DND-41 (cell line): ENCODE results near the gene LDLRAP1.

ENCODE experiments used
- ATAC-seq: fragments of 200-7000 bp; cut with Tn5 transposase; 3 replicates; pipeline ENCODE4 v1.9.1; 2021; ENCODE audit warnings: low read depth; ENCODE audit not compliant: insufficient read depth
- DNase-seq: peaks from one replicate; pipeline ENCODE4 v3.0.0-alpha.2; 2020
- H2AFZ ChIP-seq: 2 replicates; pipeline ENCODE4 v1.6.0; 2012; ENCODE audit warnings: low read depth, low read length
- H3K27ac ChIP-seq: 2 replicates; pipeline ENCODE4 v1.5.1; 2012; ENCODE audit warnings: low read length, inconsistent platforms
- H3K27me3 ChIP-seq: fragments of 200-600 bp; sonication (generic); 2 replicates; pipeline ENCODE4 v1.6.0; 2012; ENCODE audit warnings: low read length, mild to moderate bottlenecking, inconsistent platforms; ENCODE audit not compliant: insufficient read depth, poor library complexity
- H3K36me3 ChIP-seq: 2 replicates; pipeline ENCODE4 v1.5.1; 2012; ENCODE audit warnings: low read length, inconsistent platforms; ENCODE audit not compliant: insufficient read depth
- H3K4me1 ChIP-seq: 2 replicates; pipeline ENCODE4 v1.5.1; 2012; ENCODE audit warnings: mild to moderate bottlenecking, low read length; ENCODE audit not compliant: insufficient read depth
- H3K4me2 ChIP-seq: 2 replicates; pipeline ENCODE4 v1.6.0; 2012; ENCODE audit warnings: mild to moderate bottlenecking, moderate library complexity, low read length, inconsistent platforms; ENCODE audit not compliant: insufficient read depth
- H3K4me3 ChIP-seq, 2 experiments: fragments of 200-600 bp in 1 of 2; shearing (Covaris generic) in 1 of 2; 2 replicates each; pipeline ENCODE4 v1.5.1; 2012 to 2016; ENCODE audit warnings: inconsistent platforms in 2 of 2, low read length in 2 of 2, mild to moderate bottlenecking in 2 of 2, low read depth in 1 of 2, moderate library complexity in 1 of 2
- H3K79me2 ChIP-seq: 2 replicates; pipeline ENCODE4 v1.6.0; 2012; ENCODE audit warnings: low read length, inconsistent platforms; ENCODE audit not compliant: insufficient read depth
- H3K9ac ChIP-seq: 2 replicates; pipeline ENCODE4 v1.6.0; 2012; ENCODE audit warnings: low read depth, mild to moderate bottlenecking, inconsistent platforms, low read length, moderate library complexity
- H3K9me3 ChIP-seq: 2 replicates; pipeline ENCODE4 v1.5.1; 2012; ENCODE audit warnings: low read length, moderate library complexity, mild to moderate bottlenecking, inconsistent platforms; ENCODE audit not compliant: insufficient read depth, severe bottlenecking
- H4K20me1 ChIP-seq: 2 replicates; pipeline ENCODE4 v1.6.0; 2012; ENCODE audit warnings: low read length; ENCODE audit not compliant: insufficient read depth
- EZH2 ChIP-seq: IDR thresholded peaks from 3 replicates; pipeline ENCODE4 v1.6.1; 2012; ENCODE audit warnings: borderline replicate concordance, low read depth, mild to moderate bottlenecking, moderate library complexity, low read length, inconsistent platforms; ENCODE audit not compliant: severe bottlenecking
- TF ChIP-seq, protein P1 (sequence below): IDR thresholded peaks from 2 replicates; pipeline ENCODE4 v1.5.1; 2012; ENCODE audit warnings: borderline replicate concordance, low read length, moderate library complexity, mild to moderate bottlenecking; ENCODE audit not compliant: poor library complexity, severe bottlenecking; ENCODE audit errors: extremely low read depth

LDLRAP1 gene

GRCh38 chr1:25616095-25616986 lies 72.9 kb downstream of the LDLRAP1 start, which contains the start of gene MAN1C1:
MAN1C1 (plus strand) TSS chr1:25616791; CDS start chr1:25617798, 1,007 bp downstream.
- DNase-seq (peak; percentile 79), ATAC-seq (peak; percentile 80)
- peak within 1 kb of the TSS; percentile 29 to 61; a peak in 3 of 4 replicates for H3K4me3 ChIP-seq
- peak within 1 kb of the TSS; percentile 58 for H3K9ac ChIP-seq
- H3K9me3 ChIP-seq = no peaks in the 10 kb centered on the region
- H3K27me3 ChIP-seq = peaks cover 65% of the 10 kb centered on the region
- TF ChIP-seq, protein P1, sequence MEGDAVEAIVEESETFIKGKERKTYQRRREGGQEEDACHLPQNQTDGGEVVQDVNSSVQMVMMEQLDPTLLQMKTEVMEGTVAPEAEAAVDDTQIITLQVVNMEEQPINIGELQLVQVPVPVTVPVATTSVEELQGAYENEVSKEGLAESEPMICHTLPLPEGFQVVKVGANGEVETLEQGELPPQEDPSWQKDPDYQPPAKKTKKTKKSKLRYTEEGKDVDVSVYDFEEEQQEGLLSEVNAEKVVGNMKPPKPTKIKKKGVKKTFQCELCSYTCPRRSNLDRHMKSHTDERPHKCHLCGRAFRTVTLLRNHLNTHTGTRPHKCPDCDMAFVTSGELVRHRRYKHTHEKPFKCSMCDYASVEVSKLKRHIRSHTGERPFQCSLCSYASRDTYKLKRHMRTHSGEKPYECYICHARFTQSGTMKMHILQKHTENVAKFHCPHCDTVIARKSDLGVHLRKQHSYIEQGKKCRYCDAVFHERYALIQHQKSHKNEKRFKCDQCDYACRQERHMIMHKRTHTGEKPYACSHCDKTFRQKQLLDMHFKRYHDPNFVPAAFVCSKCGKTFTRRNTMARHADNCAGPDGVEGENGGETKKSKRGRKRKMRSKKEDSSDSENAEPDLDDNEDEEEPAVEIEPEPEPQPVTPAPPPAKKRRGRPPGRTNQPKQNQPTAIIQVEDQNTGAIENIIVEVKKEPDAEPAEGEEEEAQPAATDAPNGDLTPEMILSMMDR = no peak
- peak; percentile 47 for TF ChIP-seq EZH2
- peaks cover 16% of the 10 kb centered on the region for H4K20me1 ChIP-seq
- no peaks in the 10 kb centered on the region for H3K79me2 ChIP-seq
- H2AFZ ChIP-seq = peak within 1 kb of the TSS; percentile 55; the same call in 1 of the 2 replicates
- peaks cover 15% of the 10 kb centered on the region for H3K4me1 ChIP-seq
- no peak within 1 kb of the TSS for H3K27ac ChIP-seq
- peak within 1 kb of the TSS; percentile 92 for H3K4me2 ChIP-seq
- H3K36me3 ChIP-seq = no peaks in the 10 kb centered on the region

- DNase-seq = peak; percentile 24
- peaks cover 15% of the 10 kb centered on the region for H3K4me1 ChIP-seq
- H3K9me3 ChIP-seq = no peaks in the 10 kb centered on the region
- no peaks in the 10 kb centered on the region for H3K36me3 ChIP-seq
- peak; percentile 55 for TF ChIP-seq EZH2
- TF ChIP-seq, protein P1 = no peak
- peaks cover 66% of the 10 kb centered on the region for H3K27me3 ChIP-seq
- H3K27ac ChIP-seq = no peak overlapping the region
- H3K9ac ChIP-seq = peak overlapping the region; percentile 58
- no peaks in the 10 kb centered on the region for H3K79me2 ChIP-seq
- H3K4me2 ChIP-seq = peak overlapping the region; percentile 92
- H4K20me1 ChIP-seq = peaks cover 16% of the 10 kb centered on the region
- H2AFZ ChIP-seq = peak overlapping the region; percentile 55; the same call in 1 of the 2 replicates
- H3K4me3 ChIP-seq = peak overlapping the region; percentile 29 to 61; a peak in 3 of 4 replicates
- peak; percentile 28; the same call in 2 of the 3 replicates for ATAC-seq
Observed at GRCh38 chr1:25616987-25617624, 73.7 kb downstream of the LDLRAP1 start.

DNA sequence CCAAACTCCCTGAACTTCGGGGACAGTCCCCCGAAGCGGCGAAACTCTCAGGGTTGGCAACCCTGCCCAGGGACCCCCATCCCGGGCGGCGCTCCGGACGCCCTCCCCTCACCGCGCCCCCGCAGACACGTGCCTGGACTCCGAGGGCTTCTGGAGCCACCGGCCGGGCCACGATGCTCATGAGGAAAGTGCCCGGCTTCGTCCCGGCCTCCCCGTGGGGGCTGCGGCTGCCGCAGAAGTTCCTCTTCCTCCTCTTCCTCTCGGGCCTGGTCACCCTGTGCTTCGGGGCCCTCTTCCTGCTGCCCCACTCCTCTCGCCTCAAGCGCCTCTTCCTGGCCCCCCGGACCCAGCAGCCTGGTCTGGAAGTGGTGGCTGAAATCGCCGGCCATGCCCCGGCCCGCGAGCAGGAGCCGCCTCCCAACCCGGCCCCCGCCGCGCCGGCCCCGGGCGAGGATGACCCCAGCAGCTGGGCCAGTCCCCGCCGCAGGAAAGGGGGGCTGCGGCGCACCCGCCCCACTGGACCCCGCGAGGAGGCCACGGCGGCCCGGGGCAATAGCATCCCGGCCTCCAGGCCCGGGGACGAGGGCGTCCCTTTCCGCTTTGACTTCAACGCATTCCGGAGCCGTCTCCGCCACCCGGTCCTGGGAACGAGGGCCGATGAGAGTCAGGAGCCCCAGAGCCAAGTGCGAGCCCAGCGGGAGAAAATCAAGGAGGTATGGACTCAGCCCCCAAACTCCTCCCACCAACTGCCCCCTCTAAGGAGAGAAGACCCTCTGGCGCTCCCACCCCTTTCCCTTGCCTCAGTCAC lies 74.4 kb downstream of the LDLRAP1 start:
- H4K20me1 ChIP-seq = peaks cover 16% of the 10 kb centered on the region
- peak overlapping the region in 1 of 2 experiments; percentile 61; a peak in 2 of 4 replicates for H3K4me3 ChIP-seq
- H3K9me3 ChIP-seq = no peaks in the 10 kb centered on the region
- peaks cover 66% of the 10 kb centered on the region for H3K27me3 ChIP-seq
- H3K4me1 ChIP-seq = peaks cover 15% of the 10 kb centered on the region
- no peaks in the 10 kb centered on the region for H3K36me3 ChIP-seq
- peak overlapping the region; percentile 92 for H3K4me2 ChIP-seq
- no peaks in the 10 kb centered on the region for H3K79me2 ChIP-seq
- DNase-seq = no peak
- H3K9ac ChIP-seq = no peak overlapping the region; the same call in 1 of the 2 replicates
- H2AFZ ChIP-seq = no peak overlapping the region
- ATAC-seq = no peak
- H3K27ac ChIP-seq = no peak overlapping the region
- TF ChIP-seq, protein P1 = no peak
- TF ChIP-seq EZH2 = no peak
